ENCODE measurements around the gene NOTUM.

DNA sequence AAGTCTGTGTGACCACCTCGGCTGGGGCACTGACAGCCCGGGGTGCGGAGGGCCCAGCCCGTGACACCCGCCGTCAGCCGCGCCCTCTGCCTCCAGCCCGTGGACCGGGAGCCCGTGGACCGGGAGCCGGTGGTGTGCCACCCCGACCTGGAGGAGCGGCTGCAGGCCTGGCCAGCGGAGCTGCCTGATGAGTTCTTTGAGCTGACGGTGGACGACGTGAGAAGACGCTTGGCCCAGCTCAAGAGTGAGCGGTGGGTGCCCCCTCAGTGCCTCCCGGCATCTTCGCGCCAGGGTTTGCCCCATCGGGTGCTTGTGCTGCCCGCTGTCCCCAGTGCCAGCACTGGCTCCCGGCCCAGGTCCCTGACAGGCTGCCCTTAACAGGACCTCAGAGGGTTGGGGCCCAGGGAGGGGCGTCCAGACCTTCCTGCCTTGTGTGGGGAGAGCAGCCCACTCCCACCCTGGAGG, 48.0 kb upstream of the NOTUM start:
- TF ChIP-seq, protein P1, sequence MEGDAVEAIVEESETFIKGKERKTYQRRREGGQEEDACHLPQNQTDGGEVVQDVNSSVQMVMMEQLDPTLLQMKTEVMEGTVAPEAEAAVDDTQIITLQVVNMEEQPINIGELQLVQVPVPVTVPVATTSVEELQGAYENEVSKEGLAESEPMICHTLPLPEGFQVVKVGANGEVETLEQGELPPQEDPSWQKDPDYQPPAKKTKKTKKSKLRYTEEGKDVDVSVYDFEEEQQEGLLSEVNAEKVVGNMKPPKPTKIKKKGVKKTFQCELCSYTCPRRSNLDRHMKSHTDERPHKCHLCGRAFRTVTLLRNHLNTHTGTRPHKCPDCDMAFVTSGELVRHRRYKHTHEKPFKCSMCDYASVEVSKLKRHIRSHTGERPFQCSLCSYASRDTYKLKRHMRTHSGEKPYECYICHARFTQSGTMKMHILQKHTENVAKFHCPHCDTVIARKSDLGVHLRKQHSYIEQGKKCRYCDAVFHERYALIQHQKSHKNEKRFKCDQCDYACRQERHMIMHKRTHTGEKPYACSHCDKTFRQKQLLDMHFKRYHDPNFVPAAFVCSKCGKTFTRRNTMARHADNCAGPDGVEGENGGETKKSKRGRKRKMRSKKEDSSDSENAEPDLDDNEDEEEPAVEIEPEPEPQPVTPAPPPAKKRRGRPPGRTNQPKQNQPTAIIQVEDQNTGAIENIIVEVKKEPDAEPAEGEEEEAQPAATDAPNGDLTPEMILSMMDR (conservative IDR thresholded peaks at IDR 0.05 in 1 of 2, IDR thresholded peaks at IDR 0.05 in 1 of 2; ENCODE audit: extremely low read depth in 1 of 2, insufficient read depth in 1 of 2, low read depth in 1 of 2, low read length in 2 of 2) = no peak
- no peak for TF ChIP-seq EZH2 (IDR thresholded peaks at IDR 0.05; ENCODE audit: borderline replicate concordance, low read length)

Data from mammary epithelial cell (primary cell).